Upper lobe of right lung (tissue), 1 donor: Measurements from ENCODE around the gene OPN5. TPM values are rescaled to one million over a fixed set of nuclear protein-coding genes. Genes with fewer than 3 reads are reported as not detected.

ENCODE experiments used
- ATAC-seq: fragments of 200-7000 bp; cut with Tn5 transposase; one replicate; pipeline ENCODE4 v1.9.1; 2020; ENCODE audit warnings: mild to moderate bottlenecking, moderate library complexity
- DNase-seq: peaks from one replicate; pipeline ENCODE4 v3.0.0-alpha.2; 2020
- H3K27ac ChIP-seq: fragments of 200-600 bp; one replicate; pipeline ENCODE4 v1.8.0; 2022
- H3K27me3 ChIP-seq: fragments of 200-600 bp; one replicate; pipeline ENCODE4 v1.8.0; 2022; ENCODE audit warnings: mild to moderate bottlenecking
- H3K36me3 ChIP-seq: fragments of 200-600 bp; one replicate; pipeline ENCODE4 v1.8.0; 2022
- H3K4me1 ChIP-seq: fragments of 200-600 bp; one replicate; pipeline ENCODE4 v1.8.0; 2022
- H3K4me3 ChIP-seq: fragments of 200-600 bp; one replicate; pipeline ENCODE4 v1.8.0; 2022; ENCODE audit warnings: mild to moderate bottlenecking
- H3K9me3 ChIP-seq: fragments of 200-600 bp; one replicate; pipeline ENCODE4 v1.8.0; 2022
- intact Hi-C: fragments of 100-400 bp; cut with DNase I; formaldehyde crosslinking; loops from one replicate; pipeline ENCODE4 v1.11.0; 2022
- long read RNA-seq: library from polyadenylated mRNA; unstranded; transcript quantifications from one replicate; pipeline ENCODE4 v2.0.0, GENCODE V29; 2021
- total RNA-seq: library from RNA; stranded (reverse); fragmentation: NEBNext Ultra II Directional; extraction: Animal tissue kit (Norgen Biotek cat#: 25700); gene quantifications from one replicate; pipeline ENCODE4 v1.2.1, GENCODE V29; 2021
- TF ChIP-seq, protein P1 (sequence below): fragments of 200-600 bp; IDR thresholded peaks from one replicate; pipeline ENCODE4 v1.8.0; 2022; ENCODE audit warnings: antibody characterized with exemption
- donor health status: DM: no; HTN: yes; CAD: no; lungs with severe emphysema.

OPN5 gene
- total RNA-seq = not detected
- long read RNA-seq = 0 reads

DNA sequence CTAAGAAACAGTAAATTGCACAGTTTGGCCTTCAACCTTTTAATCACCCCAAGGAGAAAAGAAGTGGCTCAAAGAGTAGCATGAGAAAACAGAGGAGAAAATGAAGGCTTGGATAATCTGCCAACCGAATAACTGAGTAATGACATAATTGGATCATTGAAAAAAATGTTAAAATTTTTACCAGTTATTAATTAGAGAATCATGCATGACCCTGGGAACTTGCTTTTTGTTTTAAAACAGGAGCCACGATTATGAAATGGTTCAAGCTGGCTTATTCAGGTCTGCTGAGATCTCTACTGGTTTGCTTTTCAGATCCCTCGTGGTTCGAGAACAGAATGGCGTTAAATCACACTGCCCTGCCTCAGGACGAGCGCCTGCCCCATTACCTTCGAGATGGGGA, at the start of gene OPN5:
TSS of gene OPN5 (plus strand) at position 301 of the 400 bp plus-strand sequence. CDS start at position 336, 35 bp downstream.
- intact Hi-C loops = no loop called here
- Histone ChIP-seq H3K9me3 (no peaks in the 10 kb centered on the region), H3K27me3 (no peaks in the 10 kb centered on the region), H3K4me1 (peaks cover 10% of the 10 kb centered on the region), H3K27ac (no peak within 1 kb of the TSS), H3K36me3 (no peaks in the 10 kb centered on the region), H3K4me3 (no peak within 1 kb of the TSS)
- TF ChIP-seq, protein P1, sequence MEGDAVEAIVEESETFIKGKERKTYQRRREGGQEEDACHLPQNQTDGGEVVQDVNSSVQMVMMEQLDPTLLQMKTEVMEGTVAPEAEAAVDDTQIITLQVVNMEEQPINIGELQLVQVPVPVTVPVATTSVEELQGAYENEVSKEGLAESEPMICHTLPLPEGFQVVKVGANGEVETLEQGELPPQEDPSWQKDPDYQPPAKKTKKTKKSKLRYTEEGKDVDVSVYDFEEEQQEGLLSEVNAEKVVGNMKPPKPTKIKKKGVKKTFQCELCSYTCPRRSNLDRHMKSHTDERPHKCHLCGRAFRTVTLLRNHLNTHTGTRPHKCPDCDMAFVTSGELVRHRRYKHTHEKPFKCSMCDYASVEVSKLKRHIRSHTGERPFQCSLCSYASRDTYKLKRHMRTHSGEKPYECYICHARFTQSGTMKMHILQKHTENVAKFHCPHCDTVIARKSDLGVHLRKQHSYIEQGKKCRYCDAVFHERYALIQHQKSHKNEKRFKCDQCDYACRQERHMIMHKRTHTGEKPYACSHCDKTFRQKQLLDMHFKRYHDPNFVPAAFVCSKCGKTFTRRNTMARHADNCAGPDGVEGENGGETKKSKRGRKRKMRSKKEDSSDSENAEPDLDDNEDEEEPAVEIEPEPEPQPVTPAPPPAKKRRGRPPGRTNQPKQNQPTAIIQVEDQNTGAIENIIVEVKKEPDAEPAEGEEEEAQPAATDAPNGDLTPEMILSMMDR = no peak
- ATAC-seq (no peak), DNase-seq (no peak)

DNA sequence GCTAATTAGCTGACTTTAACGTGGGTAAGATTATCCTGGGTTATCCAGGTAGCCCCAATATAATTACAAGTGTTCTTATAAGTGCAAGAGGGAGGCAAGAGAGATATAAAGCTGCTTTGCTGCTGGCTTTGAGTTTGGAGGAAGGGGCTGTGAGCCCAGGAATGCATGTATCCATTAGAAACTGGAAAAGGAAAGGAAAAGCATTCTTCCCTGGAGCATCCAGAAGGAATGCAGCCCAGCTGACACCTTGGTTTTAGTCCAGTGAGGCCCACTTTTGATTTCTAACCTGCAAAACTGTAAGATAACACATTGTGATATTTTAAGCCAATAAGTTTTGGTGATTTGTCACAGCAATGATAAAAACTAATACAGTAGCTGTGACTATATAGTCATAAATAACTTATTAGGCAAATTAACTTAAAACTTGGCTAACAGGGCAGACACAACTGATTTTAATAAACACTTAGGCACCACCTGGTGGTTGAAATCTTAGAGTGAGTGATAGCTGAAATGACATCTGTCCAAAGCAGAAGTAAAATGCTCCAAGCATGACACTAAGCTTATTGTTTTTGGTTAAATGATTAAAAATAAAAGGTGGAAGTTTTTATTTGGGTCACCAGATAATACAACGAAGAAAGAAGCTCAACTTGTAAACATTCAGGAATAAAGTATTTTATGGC, 47.8 kb upstream of the OPN5 start:
- H3K27ac ChIP-seq = no peak overlapping the region
- H3K4me3 ChIP-seq = no peak overlapping the region
- ATAC-seq = peak; percentile 36
- H3K27me3 ChIP-seq = no peaks in the 10 kb centered on the region
- intact Hi-C loops = no loop called here
- H3K9me3 ChIP-seq = no peaks in the 10 kb centered on the region
- H3K36me3 ChIP-seq = no peaks in the 10 kb centered on the region
- DNase-seq = no peak
- TF ChIP-seq, protein P1 = peak; percentile 48
- H3K4me1 ChIP-seq = no peaks in the 10 kb centered on the region

GRCh38 chr6:47734831-47735481, 46.9 kb upstream of the OPN5 start:
- Histone ChIP-seq H3K9me3 (no peaks in the 10 kb centered on the region), H3K4me3 (no peak overlapping the region), H3K4me1 (no peaks in the 10 kb centered on the region), H3K27me3 (no peaks in the 10 kb centered on the region), H3K27ac (no peak overlapping the region), H3K36me3 (no peaks in the 10 kb centered on the region)
- TF ChIP-seq, protein P1 = no peak
- DNase-seq (no peak), ATAC-seq (no peak)
- intact Hi-C loops = no loop called here

DNA sequence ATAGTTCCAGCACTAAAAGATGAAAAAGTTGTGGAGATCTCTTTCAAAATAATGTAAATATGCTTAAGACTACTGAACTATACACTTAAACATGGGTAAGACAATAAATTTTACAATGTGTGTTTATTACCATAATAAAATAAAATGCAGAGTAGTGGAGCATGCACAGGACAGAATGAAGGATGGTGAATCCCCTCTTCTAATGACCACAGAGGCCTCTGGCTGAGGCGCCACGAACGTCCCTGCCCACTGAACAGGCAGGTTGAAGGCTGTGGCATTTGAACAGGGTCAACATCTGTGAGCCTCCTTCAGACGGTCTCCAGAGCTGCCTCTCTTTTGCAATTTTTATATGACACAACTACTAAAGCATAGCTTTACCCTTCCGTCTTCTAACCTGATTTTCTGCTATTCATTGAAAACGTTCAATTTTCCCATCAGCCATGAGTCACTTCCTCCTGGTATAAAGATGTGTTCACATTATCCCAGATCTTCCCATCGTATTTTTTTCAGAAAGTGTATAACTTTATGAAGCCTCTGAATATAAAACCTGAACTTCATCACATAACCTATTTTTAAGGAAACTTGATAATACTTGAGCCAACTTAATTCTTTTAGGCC, 45.6 kb upstream of the OPN5 start:
- DNase-seq = no peak
- no peaks in the 10 kb centered on the region for H3K36me3 ChIP-seq
- H3K9me3 ChIP-seq = no peaks in the 10 kb centered on the region
- no peaks in the 10 kb centered on the region for H3K4me1 ChIP-seq
- intact Hi-C loops = no loop called here
- TF ChIP-seq, protein P1 = no peak
- ATAC-seq = no peak
- H3K27ac ChIP-seq = no peak overlapping the region
- H3K27me3 ChIP-seq = no peaks in the 10 kb centered on the region
- no peak overlapping the region for H3K4me3 ChIP-seq

DNA sequence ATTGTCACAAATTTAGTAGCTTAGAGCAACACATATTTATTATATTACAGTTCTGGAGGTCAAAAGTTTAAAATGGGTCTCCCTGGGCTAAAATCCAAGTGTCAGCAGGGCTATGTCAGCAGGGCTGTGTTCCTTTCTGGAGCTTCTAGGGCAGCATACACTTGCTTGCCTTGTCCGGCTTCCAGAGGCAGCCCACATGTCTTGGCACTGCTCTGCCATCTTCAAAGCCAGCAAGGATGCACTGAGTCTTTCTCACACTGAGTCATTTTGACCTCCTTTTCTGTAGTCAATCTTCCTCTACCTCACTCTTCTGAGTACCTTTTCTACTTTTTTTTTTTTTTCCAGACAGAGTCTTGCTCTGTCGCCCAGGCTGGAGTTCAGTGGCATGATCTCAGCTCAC, 44.4 kb upstream of the OPN5 start:
- no peak for ATAC-seq

More for the DNA sequence above, 44.4 kb upstream of the OPN5 start:
- Histone ChIP-seq H3K4me3 (no peak overlapping the region), H3K9me3 (no peaks in the 10 kb centered on the region), H3K4me1 (no peaks in the 10 kb centered on the region), H3K36me3 (no peaks in the 10 kb centered on the region), H3K27me3 (no peaks in the 10 kb centered on the region), H3K27ac (no peak overlapping the region)
- no peak for DNase-seq
- TF ChIP-seq, protein P1 = no peak
- intact Hi-C loops = no loop called here
